Right lobe of liver (tissue), 6 donors: ENCODE results near the gene DNAJA4. TPM values are rescaled to one million over a fixed set of nuclear protein-coding genes. Genes with fewer than 3 reads are reported as not detected.

Source experiments
- ATAC-seq, 4 donors: fragments of 200-7000 bp; cut with Tn5 transposase; one replicate each; pipeline ENCODE4 v1.9.1; 2020; ENCODE audit warnings: mild to moderate bottlenecking in 4 of 4, moderate library complexity in 4 of 4
- DNase-seq, 3 donors: peaks; one replicate each; pipeline ENCODE4 v3.0.0-alpha.2; 2020
- H3K27ac ChIP-seq, 3 donors: fragments of 200-600 bp; one replicate each; pipeline ENCODE4 v1.8.0; 2022
- H3K27me3 ChIP-seq, 2 donors: fragments of 200-600 bp; one replicate each; pipeline ENCODE4 v1.8.0; 2022
- H3K36me3 ChIP-seq, 4 donors: fragments of 200-600 bp; sonication (generic) in 1 of 4; one replicate each; pipeline versions ENCODE4 v1.5.1 to v1.8.0; 2017 to 2022; ENCODE audit warnings: control low read depth in 1 of 4
- H3K4me1 ChIP-seq, 4 donors: fragments of 200-600 bp; sonication (generic) in 1 of 4; one replicate each; pipeline versions ENCODE4 v1.5.1 to v1.8.0; 2017 to 2022; ENCODE audit warnings: control low read depth in 1 of 4
- H3K4me3 ChIP-seq, 3 donors: fragments of 200-600 bp; one replicate each; pipeline ENCODE4 v1.8.0; 2022
- H3K9me3 ChIP-seq, 4 donors: fragments of 200-600 bp; sonication (generic) in 1 of 4; one replicate each; pipeline versions ENCODE4 v1.5.1 to v1.8.0; 2017 to 2022; ENCODE audit warnings: control low read depth in 1 of 4
- POLR2A ChIP-seq: fragments of 450-650 bp; IDR thresholded peaks from one replicate; pipeline ENCODE4 v1.6.1; 2017; ENCODE audit warnings: antibody characterized with exemption, mild to moderate bottlenecking
- WGBS: methylation state at CpG from one replicate; pipeline ENCODE4 v1.1.6; 2018; ENCODE audit warnings: low coverage, low lambda C conversion rate; ENCODE audit not compliant: insufficient coverage; ENCODE audit errors: missing lambda C conversion rate; 5-methylcytosine and 5-hydroxymethylcytosine counted together
- intact Hi-C, 2 donors: fragments of 100-400 bp; cut with DNase I; formaldehyde crosslinking; loops; one replicate each; pipeline versions ENCODE4 v1.11.2 to v1.14.1; 2022
- total RNA-seq, 6 experiments: library from RNA; depleted of rRNA in 2 of 6; stranded (reverse); fragments of >200 nt in 2 of 6; fragmentation: NEBNext Ultra II Directional in 3 of 6; extraction: Animal tissue kit (Norgen Biotek cat#: 25700) in 3 of 6; gene quantifications; one replicate each; pipeline versions ENCODE4 v1.1.0 to v1.2.4, GENCODE V29; 2016 to 2023
- TF ChIP-seq, protein P1 (sequence below), 4 donors: fragments of 200-600 bp in 3 of 4; fragments of 450-650 bp in 1 of 4; IDR thresholded peaks; one replicate each; pipeline versions ENCODE4 v1.5.1 to v1.8.0; 2016 to 2022; ENCODE audit warnings: antibody characterized with exemption in 4 of 4, mild to moderate bottlenecking in 2 of 4
- donor health status: DM: no; HTN: yes; CAD: no.
- donor health status: DM: no; HTN: no; CAD: no.
- donor health status: DM: no; HTN: no; CAD: no.
- donor health status: DM: no; HTN: yes; CAD: no.
- donor health status: DM: no; HTN: yes; CAD: no.

DNAJA4 gene
- total RNA-seq, 6 experiments from 2014 or later = 0.73 to 3.4 (median 1.9) TPM

GRCh38 chr15:78274994-78275393 is 10.6 kb downstream of the DNAJA4 start:
- ATAC-seq (no peak), DNase-seq (no peak)
- H3K36me3 ChIP-seq = no peaks in the 10 kb centered on the region
- intact Hi-C loops = no loop called here
- no peaks in the 10 kb centered on the region for H3K4me1 ChIP-seq
- H3K27me3 ChIP-seq = no peaks in the 10 kb centered on the region
- 100% methylated on average over 2 of the region's 5 CpGs for WGBS
- no peak overlapping the region for H3K27ac ChIP-seq
- no peak overlapping the region for H3K4me3 ChIP-seq
- TF ChIP-seq, protein P1, sequence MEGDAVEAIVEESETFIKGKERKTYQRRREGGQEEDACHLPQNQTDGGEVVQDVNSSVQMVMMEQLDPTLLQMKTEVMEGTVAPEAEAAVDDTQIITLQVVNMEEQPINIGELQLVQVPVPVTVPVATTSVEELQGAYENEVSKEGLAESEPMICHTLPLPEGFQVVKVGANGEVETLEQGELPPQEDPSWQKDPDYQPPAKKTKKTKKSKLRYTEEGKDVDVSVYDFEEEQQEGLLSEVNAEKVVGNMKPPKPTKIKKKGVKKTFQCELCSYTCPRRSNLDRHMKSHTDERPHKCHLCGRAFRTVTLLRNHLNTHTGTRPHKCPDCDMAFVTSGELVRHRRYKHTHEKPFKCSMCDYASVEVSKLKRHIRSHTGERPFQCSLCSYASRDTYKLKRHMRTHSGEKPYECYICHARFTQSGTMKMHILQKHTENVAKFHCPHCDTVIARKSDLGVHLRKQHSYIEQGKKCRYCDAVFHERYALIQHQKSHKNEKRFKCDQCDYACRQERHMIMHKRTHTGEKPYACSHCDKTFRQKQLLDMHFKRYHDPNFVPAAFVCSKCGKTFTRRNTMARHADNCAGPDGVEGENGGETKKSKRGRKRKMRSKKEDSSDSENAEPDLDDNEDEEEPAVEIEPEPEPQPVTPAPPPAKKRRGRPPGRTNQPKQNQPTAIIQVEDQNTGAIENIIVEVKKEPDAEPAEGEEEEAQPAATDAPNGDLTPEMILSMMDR (IDR thresholded peaks at IDR 0.05) = no peak
- TF ChIP-seq POLR2A = no peak
- no peaks in the 10 kb centered on the region for H3K9me3 ChIP-seq

- intact Hi-C loops = no loop called here
- Histone ChIP-seq H3K27ac (no peak overlapping the region), H3K4me3 (no peak overlapping the region), H3K4me1 (no peaks in the 10 kb centered on the region), H3K9me3 (no peaks in the 10 kb centered on the region), H3K27me3 (no peaks in the 10 kb centered on the region), H3K36me3 (peaks cover 0 to 3% (median 0%) of the 10 kb centered on the region in 4 donors)
- WGBS = 88% methylated on average over 1 of the region's 6 CpGs
- ATAC-seq = no peak
- TF ChIP-seq, protein P1 (IDR thresholded peaks at IDR 0.05) = no peak
- TF ChIP-seq POLR2A = no peak
- DNase-seq = no peak
Measured at GRCh38 chr15:78276064-78276943, 11.9 kb downstream of the DNAJA4 start.

DNA sequence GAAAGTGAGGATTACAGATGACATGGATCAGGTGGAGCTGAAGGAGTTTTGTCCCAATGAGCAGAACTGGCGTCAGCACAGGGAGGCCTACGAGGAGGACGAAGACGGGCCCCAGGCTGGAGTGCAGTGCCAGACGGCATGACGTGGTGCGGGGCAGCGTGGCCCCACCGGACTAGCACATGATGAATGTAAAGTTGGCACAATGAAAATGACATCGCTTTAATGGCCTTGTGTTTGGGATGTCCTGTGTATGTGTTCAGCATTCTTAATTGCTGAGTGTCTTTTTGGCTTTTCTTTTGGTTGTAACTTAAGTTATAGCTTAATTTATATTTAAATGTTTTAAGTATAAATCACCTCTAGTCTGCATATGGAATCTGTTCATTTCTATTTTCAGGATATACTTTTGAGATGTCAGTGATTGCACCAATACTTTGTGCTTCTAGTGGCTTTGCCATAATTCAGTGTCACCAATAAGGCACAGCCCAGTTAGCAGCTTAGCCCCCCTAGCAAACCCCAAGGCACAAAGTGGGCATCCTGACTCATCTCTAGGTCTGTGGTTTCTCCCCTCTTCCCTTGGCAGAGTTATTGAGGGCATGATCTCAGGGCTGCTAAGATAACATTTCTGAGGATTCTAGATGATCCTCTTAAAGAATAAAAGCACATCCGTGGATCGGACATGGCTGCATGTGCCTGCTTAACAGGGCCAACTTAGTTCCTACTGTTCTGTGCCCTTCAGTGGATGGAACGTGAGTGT is 16.1 kb downstream of the DNAJA4 start:
- ATAC-seq (no peak), DNase-seq (no peak)
- H3K36me3 ChIP-seq = peaks cover 0 to 36% (median 8%) of the 10 kb centered on the region in 4 donors
- H3K27me3 ChIP-seq = no peaks in the 10 kb centered on the region
- H3K4me1 ChIP-seq = no peaks in the 10 kb centered on the region
- intact Hi-C loops = no loop called here
- WGBS = 87% methylated on average over 3 of the region's 13 CpGs
- H3K9me3 ChIP-seq = no peaks in the 10 kb centered on the region
- TF ChIP-seq POLR2A = no peak
- TF ChIP-seq, protein P1 (IDR thresholded peaks at IDR 0.05) = no peak
- no peak overlapping the region for H3K27ac ChIP-seq
- no peak overlapping the region for H3K4me3 ChIP-seq

- Histone ChIP-seq H3K9me3 (no peaks in the 10 kb centered on the region), H3K27me3 (no peaks in the 10 kb centered on the region), H3K4me1 (no peaks in the 10 kb centered on the region), H3K36me3 (peaks cover 0 to 49% (median 9%) of the 10 kb centered on the region in 4 donors), H3K27ac (no peak overlapping the region), H3K4me3 (no peak overlapping the region)
- intact Hi-C loops = no loop called here
- TF ChIP-seq POLR2A = no peak
- TF ChIP-seq, protein P1 (IDR thresholded peaks at IDR 0.05) = no peak
- ATAC-seq = no peak
- 92% methylated on average over 1 of the region's 2 CpGs for WGBS
- DNase-seq = no peak
Measured at GRCh38 chr15:78282324-78282723, 18.0 kb downstream of the DNAJA4 start.
